Stomach (tissue), 4 donors: Measurements from ENCODE around the gene FA2H.

Experiments used
- CTCF ChIP-seq, 7 experiments: fragments of 450-650 bp in 4 of 7; fragments of 200-600 bp in 3 of 7; sonication (generic) in 3 of 7; IDR thresholded peaks; one replicate each; pipeline ENCODE4 v1.5.1; 2016 to 2019; ENCODE audit warnings: antibody characterized with exemption in 7 of 7, control low read depth in 2 of 7, mild to moderate bottlenecking in 1 of 7
- POLR2A ChIP-seq, 4 donors: fragments of 450-650 bp; IDR thresholded peaks; one replicate each; pipeline ENCODE4 v1.6.1; 2016; ENCODE audit warnings: antibody characterized with exemption in 4 of 4, control low read depth in 2 of 4, mild to moderate bottlenecking in 1 of 4, moderate library complexity in 1 of 4
- POLR2AphosphoS5 ChIP-seq, 3 donors: sonication (generic); formaldehyde crosslinking; IDR thresholded peaks; one replicate each; pipeline ENCODE4 v1.6.1; 2016; ENCODE audit warnings: antibody characterized with exemption in 3 of 3

DNA sequence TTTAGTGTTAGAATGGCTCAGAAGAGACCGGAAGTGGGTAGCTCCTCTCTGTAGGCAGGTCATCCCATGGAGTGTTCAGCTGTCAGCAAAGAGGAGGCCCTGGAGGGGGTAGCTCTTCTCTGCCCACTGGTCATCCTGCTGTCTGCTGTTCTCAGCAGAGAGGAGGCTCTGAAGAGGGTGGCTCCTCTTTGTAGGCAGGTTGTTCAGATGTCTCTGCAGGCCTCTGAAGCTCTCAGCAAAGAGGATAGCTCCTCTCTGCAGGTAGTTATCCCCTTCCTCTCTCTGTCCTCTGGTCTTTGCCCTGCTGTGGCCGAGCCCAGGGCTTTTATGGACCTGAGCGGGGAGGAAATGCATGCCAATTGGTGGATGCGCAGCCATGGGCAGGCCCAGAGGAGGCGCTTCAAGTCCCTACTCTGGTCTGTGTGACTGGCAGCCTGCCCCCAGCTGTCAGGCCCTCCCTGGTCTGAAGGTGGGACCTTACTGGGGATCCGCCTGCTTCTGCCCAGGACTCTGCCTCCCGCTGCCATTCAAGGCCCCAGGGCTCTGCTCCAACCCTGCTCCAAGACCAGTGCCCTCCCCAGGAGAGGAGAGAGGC is 32.5 kb upstream of the FA2H start:
- TF ChIP-seq CTCF (IDR thresholded peaks at IDR 0.05), result no peak
- no peak for TF ChIP-seq POLR2A (IDR thresholded peaks at IDR 0.05)
- TF ChIP-seq POLR2AphosphoS5 (IDR thresholded peaks at IDR 0.05), result no peak
